ENCODE measurements around the gene MYBL2. TPM values are rescaled to one million over a fixed set of nuclear protein-coding genes. Genes with fewer than 3 reads are reported as not detected.

The MYBL2 gene
- total RNA-seq, 1 donor from 2014 or later: 3.1 TPM

DNA sequence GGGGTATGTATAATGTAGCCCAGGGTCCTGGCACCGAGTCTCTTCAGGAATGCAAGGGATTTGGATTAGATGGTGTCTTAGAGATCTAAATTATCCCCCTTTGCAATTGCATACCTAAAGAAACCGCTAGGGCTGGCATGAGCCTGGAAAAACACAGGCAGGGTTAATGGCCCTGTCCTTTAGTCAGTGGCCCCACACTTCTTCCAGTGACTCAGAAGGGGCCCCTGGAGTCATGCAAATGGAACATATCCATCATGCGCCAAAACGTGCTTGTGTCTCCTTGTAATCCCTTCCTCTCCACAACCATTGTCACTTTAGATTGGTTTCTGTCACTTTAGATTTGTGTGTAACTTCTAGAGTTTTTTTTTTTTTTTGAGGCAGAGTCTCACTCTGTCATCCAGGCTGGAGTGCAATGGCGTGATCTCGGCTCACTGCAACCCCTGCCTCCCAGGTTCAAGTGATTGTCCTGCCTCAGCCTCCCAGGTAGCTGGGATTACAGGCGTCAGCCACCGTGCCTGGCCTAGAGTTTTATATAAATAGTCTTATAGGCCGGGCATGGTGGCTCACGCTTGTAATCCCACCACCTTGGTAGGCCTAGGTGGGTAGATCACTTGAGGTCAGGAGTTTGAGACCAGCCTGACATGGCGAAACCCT is 8.7 kb upstream of the MYBL2 start:
- Histone ChIP-seq H3K9ac (ENCODE audit: low read depth in 1 of 3, low read length in 3 of 3) (peak overlapping the region; percentile 25 to 80 (median 72)), H3K4me3 (ENCODE audit: low read length in 3 of 3) (peak overlapping the region; percentile 68 to 88 (median 86)), H3K27ac (ENCODE audit: low read depth, low read length) (no peak overlapping the region), H3K9me3 (ENCODE audit: control insufficient read depth in 3 of 3, low read length in 3 of 3) (no peaks in the 10 kb centered on the region), H3K4me1 (ENCODE audit: control insufficient read depth in 3 of 3, insufficient read depth in 3 of 3, low read length in 3 of 3) (peaks cover 5 to 11% (median 10%) of the 10 kb centered on the region in 3 donors), H3K27me3 (ENCODE audit: control insufficient read depth in 3 of 3, insufficient read depth in 3 of 3, low read length in 3 of 3) (peaks cover 0 to 7% (median 5%) of the 10 kb centered on the region in 3 donors), H3K36me3 (ENCODE audit: control insufficient read depth in 3 of 3, insufficient read depth in 3 of 3, low read length in 3 of 3) (no peaks in the 10 kb centered on the region)

DNA sequence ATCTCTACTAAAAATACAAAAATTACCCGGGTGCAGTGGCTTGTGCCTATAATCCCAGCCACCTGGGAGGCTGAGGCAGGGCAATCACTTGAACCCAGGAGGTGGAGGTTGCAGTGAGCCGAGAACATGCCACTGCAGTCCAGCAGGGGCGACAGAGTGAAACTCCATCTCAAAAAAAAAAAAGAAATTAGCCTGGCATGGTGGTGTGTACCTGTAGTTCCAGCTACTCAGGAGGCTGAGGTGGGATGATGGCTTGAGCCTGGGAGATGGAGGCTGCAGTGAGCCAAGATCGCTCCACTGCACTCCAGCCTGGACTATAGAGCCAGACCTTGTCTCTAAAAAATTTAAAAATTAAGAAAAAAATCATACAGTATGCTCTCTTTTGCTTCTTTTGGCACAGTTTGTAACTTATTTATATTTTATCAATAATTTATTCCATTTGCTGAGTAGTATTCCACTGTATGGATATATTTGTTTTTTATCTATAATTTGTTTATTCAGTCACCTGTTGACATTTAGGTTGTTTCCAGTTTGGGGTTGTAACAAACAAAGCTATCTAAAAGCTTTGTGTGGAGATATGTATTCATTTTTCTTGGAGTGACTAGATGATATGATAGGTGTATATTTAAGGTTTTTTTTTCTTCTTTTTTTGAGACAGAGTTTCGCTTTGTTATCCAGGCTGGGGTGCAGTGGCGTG is 8.0 kb upstream of the MYBL2 start:
- Histone ChIP-seq H3K36me3 (ENCODE audit: control insufficient read depth in 3 of 3, insufficient read depth in 3 of 3, low read length in 3 of 3) (no peaks in the 10 kb centered on the region), H3K27ac (ENCODE audit: low read depth, low read length) (no peak overlapping the region), H3K27me3 (ENCODE audit: control insufficient read depth in 3 of 3, insufficient read depth in 3 of 3, low read length in 3 of 3) (peaks cover 0 to 8% (median 7%) of the 10 kb centered on the region in 3 donors), H3K9ac (ENCODE audit: low read depth in 1 of 3, low read length in 3 of 3) (no peak overlapping the region), H3K4me3 (ENCODE audit: low read length in 3 of 3) (no peak overlapping the region), H3K4me1 (ENCODE audit: control insufficient read depth in 3 of 3, insufficient read depth in 3 of 3, low read length in 3 of 3) (peaks cover 5 to 11% (median 10%) of the 10 kb centered on the region in 3 donors), H3K9me3 (ENCODE audit: control insufficient read depth in 3 of 3, low read length in 3 of 3) (no peaks in the 10 kb centered on the region)

DNA sequence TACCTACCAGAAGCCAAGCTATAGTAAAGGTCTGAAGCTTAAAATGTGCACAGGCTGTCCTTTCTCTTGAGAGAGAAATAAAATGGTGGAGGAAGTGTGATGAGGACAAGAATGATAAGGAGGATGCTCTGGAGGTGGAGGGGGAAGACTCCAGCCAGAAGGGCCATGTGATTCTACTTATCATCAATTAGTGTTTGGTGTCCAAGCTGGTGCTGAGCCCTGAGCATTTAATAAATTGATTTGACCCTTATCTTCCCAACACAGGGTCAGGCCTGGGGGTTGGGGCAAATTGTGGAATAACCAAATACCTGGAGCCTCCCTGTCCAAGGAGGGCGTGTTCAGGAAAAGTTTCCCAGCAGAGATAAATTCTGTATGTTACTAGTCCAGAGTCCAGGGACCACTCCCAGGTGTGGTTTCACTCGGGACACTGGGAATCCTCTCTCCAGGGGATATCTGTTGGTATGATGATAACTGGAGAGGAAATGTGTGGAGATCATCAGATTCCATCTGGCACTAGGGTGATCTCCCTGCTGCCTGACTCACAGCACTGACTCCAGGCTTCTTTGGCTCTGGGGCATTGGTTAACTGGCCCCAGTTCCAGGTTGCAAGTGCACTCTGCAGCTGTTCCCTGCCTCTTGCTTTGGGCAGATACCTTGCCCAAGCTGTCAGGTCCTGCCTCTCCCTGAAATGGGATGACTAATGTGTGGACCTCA is 3.8 kb upstream of the MYBL2 start:
- no peaks in the 10 kb centered on the region for H3K36me3 ChIP-seq (ENCODE audit: control insufficient read depth in 3 of 3, insufficient read depth in 3 of 3, low read length in 3 of 3)
- H3K27me3 ChIP-seq (ENCODE audit: control insufficient read depth in 3 of 3, insufficient read depth in 3 of 3, low read length in 3 of 3): peaks cover 10 to 26% (median 17%) of the 10 kb centered on the region in 3 donors

DNA sequence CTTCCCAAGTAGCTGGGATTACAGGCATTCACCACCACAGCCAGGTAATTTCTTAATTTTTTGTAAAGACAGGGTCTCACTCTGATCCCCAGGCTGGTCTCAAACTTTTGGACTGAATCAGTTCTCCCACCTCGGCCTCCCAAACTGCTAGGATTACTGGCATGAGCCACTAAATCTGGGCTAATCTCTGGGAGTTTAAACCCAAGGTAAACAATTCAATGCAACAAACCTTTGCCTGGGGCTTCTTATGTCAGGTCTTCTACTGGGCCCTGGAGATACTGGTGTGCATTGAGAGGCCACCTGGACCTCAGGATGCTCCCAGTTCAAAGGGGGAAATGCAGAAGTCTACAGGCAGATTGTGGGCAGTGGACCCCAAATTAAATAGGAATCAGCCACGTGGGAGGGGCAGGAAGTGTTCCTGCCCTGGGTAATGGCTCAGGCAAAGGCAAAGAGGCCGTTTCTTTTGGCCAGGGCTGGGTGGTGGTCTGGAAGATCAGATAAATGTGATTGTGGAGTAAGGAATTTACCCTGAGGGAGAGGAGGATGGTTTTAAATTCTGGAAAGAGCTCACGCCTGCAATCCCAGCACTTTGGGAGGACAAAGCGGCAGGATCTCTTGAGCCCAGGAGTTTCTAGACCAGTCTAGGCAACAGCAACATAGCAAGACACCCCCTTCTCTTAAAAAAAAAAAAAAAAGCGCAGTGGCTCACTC is 1.3 kb upstream of the MYBL2 start:
- Histone ChIP-seq H3K27ac (ENCODE audit: low read depth, low read length) (no peak overlapping the region), H3K36me3 (ENCODE audit: control insufficient read depth in 3 of 3, insufficient read depth in 3 of 3, low read length in 3 of 3) (no peaks in the 10 kb centered on the region), H3K9me3 (ENCODE audit: control insufficient read depth in 3 of 3, low read length in 3 of 3) (no peaks in the 10 kb centered on the region), H3K4me1 (ENCODE audit: control insufficient read depth in 3 of 3, insufficient read depth in 3 of 3, low read length in 3 of 3) (peaks cover 4 to 7% (median 5%) of the 10 kb centered on the region in 3 donors), H3K27me3 (ENCODE audit: control insufficient read depth in 3 of 3, insufficient read depth in 3 of 3, low read length in 3 of 3) (peaks cover 20 to 39% (median 32%) of the 10 kb centered on the region in 3 donors), H3K4me3 (ENCODE audit: low read length in 3 of 3) (no peak overlapping the region), H3K9ac (ENCODE audit: low read depth in 1 of 3, low read length in 3 of 3) (no peak overlapping the region)

More for the DNA sequence above, 3.8 kb upstream of the MYBL2 start:
- Histone ChIP-seq H3K4me1 (ENCODE audit: control insufficient read depth in 3 of 3, insufficient read depth in 3 of 3, low read length in 3 of 3) (peaks cover 4 to 7% (median 5%) of the 10 kb centered on the region in 3 donors), H3K9me3 (ENCODE audit: control insufficient read depth in 3 of 3, low read length in 3 of 3) (no peaks in the 10 kb centered on the region), H3K27ac (ENCODE audit: low read depth, low read length) (no peak overlapping the region), H3K9ac (ENCODE audit: low read depth in 1 of 3, low read length in 3 of 3) (no peak overlapping the region), H3K4me3 (ENCODE audit: low read length in 3 of 3) (no peak overlapping the region)

DNA sequence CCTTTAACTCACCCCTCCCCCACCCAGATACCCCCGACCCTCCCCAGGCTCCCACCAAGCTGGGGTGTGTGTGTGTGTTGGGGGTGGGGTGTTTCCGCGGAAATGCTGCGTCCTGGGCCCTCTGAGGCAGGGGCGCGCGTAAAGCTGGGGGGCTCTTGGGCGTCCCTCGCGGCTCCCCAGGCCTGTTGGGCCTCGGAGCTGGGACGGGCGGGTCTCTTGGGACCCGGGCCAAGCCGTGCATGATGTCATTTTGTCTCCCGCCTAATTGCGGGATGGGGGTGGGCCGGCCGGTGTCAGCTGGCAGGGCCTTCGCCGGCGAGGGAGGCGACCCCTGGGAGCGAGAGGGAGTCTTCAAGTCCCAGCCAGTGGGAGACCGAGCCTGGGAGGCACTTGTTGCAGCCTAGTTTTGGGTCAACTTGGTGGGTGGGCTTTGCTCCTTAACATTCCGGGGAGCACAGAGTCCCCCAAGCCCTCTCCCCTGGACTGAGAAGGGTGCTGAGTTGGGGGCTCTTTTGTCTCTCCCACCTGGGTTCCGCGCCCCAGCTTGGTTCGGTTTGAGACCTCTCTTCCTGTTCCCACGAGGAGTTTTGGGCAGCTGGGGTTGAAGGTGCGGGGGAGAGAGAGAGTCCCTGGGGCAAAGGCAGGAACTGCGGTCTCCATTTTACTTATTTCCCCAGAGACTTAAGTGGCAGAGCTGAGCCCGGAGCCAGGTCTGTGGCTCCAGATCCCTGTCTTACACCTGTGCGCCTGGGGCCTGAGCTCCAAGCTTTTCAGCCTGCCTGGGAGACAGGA is 623 bp downstream of the MYBL2 start:
- Histone ChIP-seq H3K9ac (ENCODE audit: low read depth in 1 of 3, low read length in 3 of 3) (no peak overlapping the region), H3K9me3 (ENCODE audit: control insufficient read depth in 3 of 3, low read length in 3 of 3) (no peaks in the 10 kb centered on the region), H3K27me3 (ENCODE audit: control insufficient read depth in 3 of 3, insufficient read depth in 3 of 3, low read length in 3 of 3) (peaks cover 20 to 39% (median 32%) of the 10 kb centered on the region in 3 donors), H3K36me3 (ENCODE audit: control insufficient read depth in 3 of 3, insufficient read depth in 3 of 3, low read length in 3 of 3) (no peaks in the 10 kb centered on the region), H3K4me3 (ENCODE audit: low read length in 3 of 3) (no peak overlapping the region), H3K4me1 (ENCODE audit: control insufficient read depth in 3 of 3, insufficient read depth in 3 of 3, low read length in 3 of 3) (peaks cover 4 to 7% (median 5%) of the 10 kb centered on the region in 3 donors), H3K27ac (ENCODE audit: low read depth, low read length) (no peak overlapping the region)

DNA sequence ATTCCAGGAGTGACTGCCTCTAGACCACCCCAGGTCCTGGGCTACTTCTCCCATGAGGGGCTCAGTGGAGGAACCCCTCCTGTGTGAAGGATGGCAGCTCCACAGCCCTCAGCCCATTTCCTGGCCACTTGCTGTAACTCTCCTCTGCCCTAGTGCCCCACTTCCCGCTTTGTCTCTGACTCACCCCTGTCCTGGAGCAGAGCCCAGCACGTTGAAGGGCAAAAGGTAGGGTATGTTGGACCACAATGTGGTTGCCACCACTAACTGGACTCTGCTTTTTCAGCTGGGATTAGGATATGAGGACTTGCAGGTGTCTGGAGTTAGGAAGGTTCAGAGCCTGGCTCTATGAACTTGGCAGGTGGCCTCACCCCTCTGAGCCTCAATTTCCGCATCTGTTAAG is 2.4 kb downstream of the MYBL2 start:
- H3K27ac ChIP-seq (ENCODE audit: low read depth, low read length): no peak overlapping the region
- no peaks in the 10 kb centered on the region for H3K9me3 ChIP-seq (ENCODE audit: control insufficient read depth in 3 of 3, low read length in 3 of 3)
- no peak overlapping the region for H3K9ac ChIP-seq (ENCODE audit: low read depth in 1 of 3, low read length in 3 of 3)
- H3K36me3 ChIP-seq (ENCODE audit: control insufficient read depth in 3 of 3, insufficient read depth in 3 of 3, low read length in 3 of 3): no peaks in the 10 kb centered on the region
- H3K27me3 ChIP-seq (ENCODE audit: control insufficient read depth in 3 of 3, insufficient read depth in 3 of 3, low read length in 3 of 3): peaks cover 20 to 34% (median 29%) of the 10 kb centered on the region in 3 donors
- peaks cover 4 to 7% (median 5%) of the 10 kb centered on the region in 3 donors for H3K4me1 ChIP-seq (ENCODE audit: control insufficient read depth in 3 of 3, insufficient read depth in 3 of 3, low read length in 3 of 3)
- no peak overlapping the region for H3K4me3 ChIP-seq (ENCODE audit: low read length in 3 of 3)

DNA sequence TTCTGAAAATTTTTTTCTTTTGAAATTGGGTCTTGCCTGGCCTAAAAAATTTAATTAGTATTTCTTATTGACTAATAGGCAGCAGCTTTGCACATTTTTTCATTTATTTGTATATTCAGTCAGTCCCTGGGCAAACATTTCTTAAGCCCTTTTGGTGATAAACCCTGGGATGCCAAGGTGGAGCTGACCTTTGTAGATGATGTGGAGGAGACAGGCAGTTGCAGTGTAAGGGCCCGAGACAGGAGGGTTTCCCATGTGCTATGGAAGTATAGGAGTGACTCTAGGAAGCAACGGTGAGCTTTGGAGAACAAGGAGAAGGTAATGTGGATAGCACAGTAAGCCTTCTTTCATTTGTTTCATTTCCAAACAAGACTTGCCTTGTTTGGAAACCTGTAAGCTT is 3.5 kb downstream of the MYBL2 start:
- H3K9ac ChIP-seq (ENCODE audit: low read depth in 1 of 3, low read length in 3 of 3): no peak overlapping the region
- no peaks in the 10 kb centered on the region for H3K36me3 ChIP-seq (ENCODE audit: control insufficient read depth in 3 of 3, insufficient read depth in 3 of 3, low read length in 3 of 3)
- no peak overlapping the region for H3K4me3 ChIP-seq (ENCODE audit: low read length in 3 of 3)
- peaks cover 4 to 7% (median 5%) of the 10 kb centered on the region in 3 donors for H3K4me1 ChIP-seq (ENCODE audit: control insufficient read depth in 3 of 3, insufficient read depth in 3 of 3, low read length in 3 of 3)
- no peak overlapping the region for H3K27ac ChIP-seq (ENCODE audit: low read depth, low read length)
- no peaks in the 10 kb centered on the region for H3K9me3 ChIP-seq (ENCODE audit: control insufficient read depth in 3 of 3, low read length in 3 of 3)
- H3K27me3 ChIP-seq (ENCODE audit: control insufficient read depth in 3 of 3, insufficient read depth in 3 of 3, low read length in 3 of 3): peaks cover 20 to 31% (median 29%) of the 10 kb centered on the region in 3 donors

DNA sequence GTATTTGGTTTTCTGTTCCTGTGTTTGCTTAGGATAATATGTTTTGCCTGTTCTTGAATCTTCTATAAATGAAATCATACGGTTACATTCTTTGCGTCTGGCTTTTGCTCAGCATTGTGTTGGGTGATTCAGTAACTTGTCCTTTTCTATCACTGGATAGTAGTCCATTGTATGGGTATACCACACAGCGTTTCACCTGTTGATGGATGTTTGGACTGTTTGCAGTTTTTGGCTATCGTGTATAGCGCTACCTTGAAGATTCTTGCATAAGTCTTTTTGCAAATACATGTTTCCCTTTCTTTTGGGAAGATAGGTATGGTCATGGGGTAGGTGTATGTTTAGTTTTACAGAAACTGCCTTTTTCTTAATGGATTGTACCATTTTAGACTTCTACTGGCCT is 9.5 kb downstream of the MYBL2 start:
- Histone ChIP-seq H3K27ac (ENCODE audit: low read depth, low read length) (no peak overlapping the region), H3K9me3 (ENCODE audit: control insufficient read depth in 3 of 3, low read length in 3 of 3) (no peaks in the 10 kb centered on the region), H3K9ac (ENCODE audit: low read depth in 1 of 3, low read length in 3 of 3) (no peak overlapping the region), H3K4me1 (ENCODE audit: control insufficient read depth in 3 of 3, insufficient read depth in 3 of 3, low read length in 3 of 3) (peaks cover 0 to under 1% (median 0%) of the 10 kb centered on the region in 3 donors), H3K27me3 (ENCODE audit: control insufficient read depth in 3 of 3, insufficient read depth in 3 of 3, low read length in 3 of 3) (no peaks in the 10 kb centered on the region), H3K4me3 (ENCODE audit: low read length in 3 of 3) (no peak overlapping the region), H3K36me3 (ENCODE audit: control insufficient read depth in 3 of 3, insufficient read depth in 3 of 3, low read length in 3 of 3) (no peaks in the 10 kb centered on the region)

DNA sequence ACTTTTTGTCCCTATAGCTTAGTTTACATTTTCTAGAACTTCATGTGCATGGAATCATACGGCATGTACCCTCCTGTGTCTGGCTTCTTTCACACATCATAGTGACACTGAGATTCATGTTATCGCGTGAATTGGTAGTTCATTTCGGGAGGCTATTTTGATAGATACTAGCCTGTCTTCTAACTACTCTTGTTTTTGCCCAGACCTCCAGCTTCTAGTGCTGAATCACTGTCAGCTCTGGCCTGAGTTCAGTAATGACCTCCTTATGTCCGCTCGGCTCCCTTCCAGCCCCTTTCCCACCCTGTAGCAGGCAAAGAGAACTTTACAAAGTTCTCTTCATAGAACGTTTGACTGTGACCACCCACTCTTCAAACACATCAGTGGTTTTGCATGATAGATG is 14.1 kb downstream of the MYBL2 start:
- Histone ChIP-seq H3K9me3 (ENCODE audit: control insufficient read depth in 3 of 3, low read length in 3 of 3) (no peaks in the 10 kb centered on the region), H3K27me3 (ENCODE audit: control insufficient read depth in 3 of 3, insufficient read depth in 3 of 3, low read length in 3 of 3) (no peaks in the 10 kb centered on the region), H3K36me3 (ENCODE audit: control insufficient read depth in 3 of 3, insufficient read depth in 3 of 3, low read length in 3 of 3) (no peaks in the 10 kb centered on the region), H3K4me1 (ENCODE audit: control insufficient read depth in 3 of 3, insufficient read depth in 3 of 3, low read length in 3 of 3) (peaks cover 2 to 8% (median 5%) of the 10 kb centered on the region in 3 donors), H3K4me3 (ENCODE audit: low read length in 3 of 3) (no peak overlapping the region), H3K9ac (ENCODE audit: low read depth in 1 of 3, low read length in 3 of 3) (no peak overlapping the region), H3K27ac (ENCODE audit: low read depth, low read length) (no peak overlapping the region)
